ENCODE results near the gene CANX. TPM values are rescaled to one million over a fixed set of nuclear protein-coding genes. Genes with fewer than 3 reads are reported as not detected.
A peak's percentile ranks its signal among the peaks of the same experiment; 100 is the strongest.

The CANX gene
- total RNA-seq, 2 experiments from 2014 or later: 531 to 534 TPM

DNA sequence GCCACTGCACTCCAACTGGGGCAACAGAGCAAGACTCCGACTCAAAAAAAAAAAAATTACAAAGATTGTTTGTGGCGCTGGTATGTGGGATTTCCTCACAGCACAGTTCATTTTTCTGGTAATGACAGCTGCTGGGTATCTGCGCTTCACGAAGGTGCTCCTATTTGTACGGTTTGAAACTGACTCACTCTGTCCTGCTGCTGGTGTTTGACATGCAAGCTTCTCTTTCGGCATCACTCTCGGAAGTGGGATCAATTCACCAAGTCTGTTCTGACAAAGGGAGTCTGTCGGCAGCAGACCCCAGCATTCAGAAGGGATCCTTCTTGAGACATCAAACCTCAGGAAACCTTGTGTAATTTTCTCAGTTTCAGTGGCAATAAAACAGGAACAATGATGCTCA, 60.2 kb downstream of the CANX start:
- H3K9me3 Mint-ChIP-seq: no peaks in the 10 kb centered on the region
- intact Hi-C loops (cut with micrococcal nuclease): no loop called here
- H3K27ac Mint-ChIP-seq: peak overlapping the region; percentile 74
- H3K4me1 Mint-ChIP-seq (ENCODE audit: low read depth): peaks cover 68% of the 10 kb centered on the region
- no peaks in the 10 kb centered on the region for H3K27me3 Mint-ChIP-seq
- DNase-seq: peak; percentile 39
- CTCF ChIA-PET: no interaction called here
- no peaks in the 10 kb centered on the region for H3K36me3 Mint-ChIP-seq
- no peak overlapping the region for H3K4me3 Mint-ChIP-seq
- POLR2A ChIA-PET: interaction anchor here (1.2 kb wide), 1 partner anchor 27 kb away, joined by 3 read pairs; no protein-coding TSS in a partner anchor

GRCh38 chr5:179759581-179760551, 61.1 kb downstream of the CANX start:
- H3K9me3 Mint-ChIP-seq: no peaks in the 10 kb centered on the region
- ChIA-PET POLR2A (interaction anchor here (1.2 to 1.3 kb wide), 3 partner anchors 27 to 136 kb away, joined by 3 to 4 read pairs (median 4); partner anchors contain the start of genes HNRNPH1 and MAML1), CTCF (interaction anchor here (0.7 to 1.4 kb wide), 2 partner anchors 10 to 12 kb away, joined by 3 to 5 read pairs; no protein-coding TSS in a partner anchor)
- intact Hi-C loops (cut with micrococcal nuclease): loop anchor here (1.0 to 10.0 kb wide), 4 partner anchors 28 to 331 kb away; partner anchors contain the start of genes CANX, MAML1 and TBC1D9B
- peak overlapping the region; percentile 7 for H3K4me3 Mint-ChIP-seq
- no peaks in the 10 kb centered on the region for H3K36me3 Mint-ChIP-seq
- peaks cover 58% of the 10 kb centered on the region for H3K4me1 Mint-ChIP-seq (ENCODE audit: low read depth)
- no peaks in the 10 kb centered on the region for H3K27me3 Mint-ChIP-seq
- peak overlapping the region; percentile 74 for H3K27ac Mint-ChIP-seq
- DNase-seq: peak; percentile 61

DNA sequence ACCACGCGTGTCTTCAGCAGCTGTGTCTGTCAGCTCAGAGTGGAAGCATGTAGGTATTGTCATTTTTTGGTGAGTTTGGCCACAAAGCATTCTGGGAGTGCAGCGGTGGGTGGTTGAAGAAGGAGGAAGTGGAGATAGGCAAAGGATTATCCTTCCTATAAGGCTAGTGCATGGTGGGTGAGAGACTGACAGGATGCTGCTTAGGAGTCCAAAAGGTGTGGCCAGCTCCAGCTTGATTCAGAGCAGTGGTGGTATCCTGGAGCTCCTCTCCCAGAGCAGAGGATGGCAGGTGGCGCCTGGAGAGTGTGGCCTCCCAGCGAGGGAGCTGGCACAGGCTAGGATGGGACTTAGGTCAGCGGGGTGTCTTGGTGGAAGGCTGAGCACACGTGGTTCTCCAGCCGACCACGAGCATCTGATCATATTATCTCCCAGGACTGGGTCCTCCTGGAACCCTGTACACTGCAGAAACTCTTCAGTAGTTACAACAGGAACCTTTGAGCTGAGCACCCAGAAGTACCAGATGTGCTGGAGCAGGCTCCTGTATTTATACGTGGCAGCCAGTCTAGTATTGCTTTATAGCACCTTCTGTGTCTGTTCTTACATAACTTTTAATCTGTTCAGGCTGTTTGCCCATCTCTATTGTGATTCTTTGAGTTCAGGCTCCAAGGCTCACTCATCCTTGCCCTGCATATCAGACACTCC, 63.5 kb downstream of the CANX start:
- POLR2A ChIA-PET: interaction anchor here (0.6 to 1.3 kb wide), 3 partner anchors 26 to 219 kb away, joined by 3 to 6 read pairs (median 4); no protein-coding TSS in a partner anchor
- H3K27ac Mint-ChIP-seq: peak overlapping the region; percentile 49
- CTCF ChIA-PET: interaction anchor here (1.1 to 4.9 kb wide), 27 partner anchors 8 to 446 kb away, joined by 3 to 61 read pairs (median 5); partner anchors contain the start of genes CBY3, HNRNPH1, LTC4S and MAML1

DNA sequence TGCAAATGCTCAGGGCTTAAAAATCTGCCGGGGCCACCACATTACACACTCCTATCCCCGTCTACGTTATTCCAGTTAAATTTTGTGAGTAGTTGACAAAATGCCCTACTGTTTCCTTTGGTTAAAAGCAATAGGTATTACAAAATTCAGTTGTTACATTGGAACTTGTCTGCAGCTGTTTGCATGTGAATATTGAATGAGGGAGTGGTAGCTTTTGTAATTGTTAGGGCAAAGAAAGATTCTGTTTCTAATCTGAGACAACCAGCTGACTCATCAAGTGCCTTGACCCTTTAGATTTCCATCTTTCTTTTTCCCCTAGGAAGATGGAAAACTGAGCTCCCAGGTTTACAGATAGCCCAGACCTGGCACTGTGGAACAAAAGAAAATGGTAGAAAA, 64.0 kb downstream of the CANX start:
- CTCF ChIA-PET: interaction anchor here (0.7 to 4.9 kb wide), 31 partner anchors 8 to 446 kb away, joined by 3 to 61 read pairs (median 5); partner anchors contain the start of genes CBY3, HNRNPH1, LTC4S and MAML1
- peaks cover 60% of the 10 kb centered on the region for H3K4me1 Mint-ChIP-seq (ENCODE audit: low read depth)
- no peaks in the 10 kb centered on the region for H3K27me3 Mint-ChIP-seq
- H3K27ac Mint-ChIP-seq: no peak overlapping the region
- H3K4me3 Mint-ChIP-seq: no peak overlapping the region
- POLR2A ChIA-PET: interaction anchor here (0.6 to 1.3 kb wide), 3 partner anchors 27 to 74 kb away, joined by 3 to 6 read pairs (median 3); no protein-coding TSS in a partner anchor
- H3K9me3 Mint-ChIP-seq: no peaks in the 10 kb centered on the region
- intact Hi-C loops (cut with micrococcal nuclease): loop anchor here (2.0 to 10.0 kb wide), 2 partner anchors 34 to 142 kb away; partner anchors contain the start of gene TBC1D9B
- H3K36me3 Mint-ChIP-seq: peaks cover 13% of the 10 kb centered on the region
- no peak for DNase-seq

More for the DNA sequence above, 63.5 kb downstream of the CANX start:
- H3K4me1 Mint-ChIP-seq (ENCODE audit: low read depth): peaks cover 60% of the 10 kb centered on the region
- peak; percentile 57 for DNase-seq
- H3K27me3 Mint-ChIP-seq: no peaks in the 10 kb centered on the region
- no peak overlapping the region for H3K4me3 Mint-ChIP-seq
- intact Hi-C loops (cut with micrococcal nuclease): loop anchor here (2.0 to 10.0 kb wide), 2 partner anchors 35 to 143 kb away; partner anchors contain the start of gene TBC1D9B
- H3K36me3 Mint-ChIP-seq: peaks cover 13% of the 10 kb centered on the region
- no peaks in the 10 kb centered on the region for H3K9me3 Mint-ChIP-seq

- Mint-ChIP-seq H3K4me1 (ENCODE audit: low read depth) (peaks cover 65% of the 10 kb centered on the region), H3K36me3 (peaks cover 13% of the 10 kb centered on the region), H3K9me3 (no peaks in the 10 kb centered on the region), H3K27me3 (no peaks in the 10 kb centered on the region), H3K4me3 (no peak overlapping the region), H3K27ac (no peak overlapping the region)
- POLR2A ChIA-PET: interaction anchor here (0.6 to 1.3 kb wide), 3 partner anchors 27 to 74 kb away, joined by 3 to 6 read pairs (median 3); no protein-coding TSS in a partner anchor
- intact Hi-C loops (cut with micrococcal nuclease): loop anchor here (2.0 to 10.0 kb wide), 2 partner anchors 33 to 141 kb away; partner anchors contain the start of gene TBC1D9B
- CTCF ChIA-PET: interaction anchor here (0.6 to 4.9 kb wide), 35 partner anchors 8 to 526 kb away, joined by 3 to 61 read pairs (median 5); partner anchors contain the start of genes CBY3, HNRNPH1, LTC4S and MAML1
- DNase-seq: peak; percentile 62
Observed at GRCh38 chr5:179763215-179763945, 64.6 kb downstream of the CANX start.

GRCh38 chr5:179764056-179764455, 65.3 kb downstream of the CANX start:
- intact Hi-C loops (cut with micrococcal nuclease): loop anchor here (10.0 kb wide), 1 partner anchor 141 kb away; the partner anchor contains the start of gene TBC1D9B
- no peaks in the 10 kb centered on the region for H3K9me3 Mint-ChIP-seq
- no peak for DNase-seq
- ChIA-PET CTCF (interaction anchor here (1.4 to 4.9 kb wide), 9 partner anchors 10 to 100 kb away, joined by 3 to 61 read pairs (median 10); partner anchors contain the start of genes LTC4S, MAML1 and MRNIP), POLR2A (no interaction called here)
- no peak overlapping the region for H3K4me3 Mint-ChIP-seq
- peaks cover 64% of the 10 kb centered on the region for H3K4me1 Mint-ChIP-seq (ENCODE audit: low read depth)
- H3K27me3 Mint-ChIP-seq: no peaks in the 10 kb centered on the region
- peaks cover 15% of the 10 kb centered on the region for H3K36me3 Mint-ChIP-seq
- H3K27ac Mint-ChIP-seq: no peak overlapping the region

DNA sequence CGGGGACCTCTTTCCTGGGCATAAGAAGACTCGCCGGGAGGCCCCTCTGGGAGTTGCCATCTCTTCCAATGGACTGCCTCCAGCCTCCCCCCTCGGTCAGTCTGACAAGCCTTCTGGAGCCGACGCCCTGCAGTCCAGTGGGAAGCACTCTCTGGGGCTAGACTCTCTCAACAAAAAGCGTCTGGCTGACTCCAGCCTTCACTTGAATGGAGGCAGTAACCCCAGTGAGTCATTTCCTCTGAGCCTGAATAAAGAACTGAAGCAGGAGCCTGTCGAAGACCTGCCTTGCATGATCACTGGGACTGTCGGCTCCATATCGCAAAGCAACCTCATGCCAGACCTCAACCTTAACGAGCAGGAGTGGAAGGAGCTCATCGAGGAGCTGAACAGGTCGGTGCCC, 66.6 kb downstream of the CANX start:
- intact Hi-C loops (cut with micrococcal nuclease): loop anchor here (10.0 kb wide), 1 partner anchor 139 kb away; the partner anchor contains the start of gene TBC1D9B
- no peaks in the 10 kb centered on the region for H3K27me3 Mint-ChIP-seq
- no peak for DNase-seq
- POLR2A ChIA-PET: no interaction called here
- no peak overlapping the region for H3K27ac Mint-ChIP-seq
- H3K4me1 Mint-ChIP-seq (ENCODE audit: low read depth): peaks cover 53% of the 10 kb centered on the region
- CTCF ChIA-PET: interaction anchor here (4.9 kb wide), 1 partner anchor 29 kb away, joined by 61 read pairs; the partner anchor contains the start of gene MAML1
- peaks cover 22% of the 10 kb centered on the region for H3K36me3 Mint-ChIP-seq
- H3K4me3 Mint-ChIP-seq: no peak overlapping the region
- no peaks in the 10 kb centered on the region for H3K9me3 Mint-ChIP-seq

DNA sequence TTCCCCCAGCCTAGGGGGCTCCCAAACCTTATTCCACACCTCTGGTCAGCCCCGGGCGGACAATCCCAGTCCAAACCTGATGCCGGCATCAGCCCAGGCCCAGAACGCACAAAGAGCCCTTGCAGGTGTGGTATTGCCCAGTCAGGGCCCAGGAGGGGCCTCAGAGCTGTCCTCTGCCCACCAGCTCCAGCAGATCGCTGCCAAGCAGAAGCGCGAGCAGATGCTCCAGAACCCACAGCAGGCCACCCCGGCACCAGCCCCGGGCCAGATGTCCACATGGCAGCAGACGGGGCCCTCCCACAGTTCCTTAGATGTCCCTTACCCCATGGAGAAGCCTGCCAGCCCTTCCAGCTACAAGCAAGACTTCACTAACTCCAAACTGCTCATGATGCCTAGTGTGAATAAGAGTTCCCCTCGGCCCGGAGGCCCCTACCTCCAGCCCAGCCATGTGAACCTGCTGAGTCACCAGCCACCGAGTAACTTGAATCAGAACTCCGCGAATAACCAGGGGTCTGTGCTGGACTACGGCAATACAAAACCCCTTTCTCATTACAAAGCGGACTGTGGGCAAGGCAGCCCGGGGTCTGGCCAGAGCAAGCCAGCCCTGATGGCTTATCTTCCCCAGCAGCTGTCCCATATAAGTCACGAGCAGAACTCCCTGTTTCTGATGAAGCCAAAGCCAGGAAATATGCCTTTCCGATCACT, 67.4 kb downstream of the CANX start:
- no peak overlapping the region for H3K4me3 Mint-ChIP-seq
- ChIA-PET POLR2A (interaction anchor here (0.6 kb wide), 1 partner anchor 1141 kb away, joined by 4 read pairs; no protein-coding TSS in a partner anchor), CTCF (interaction anchor here (1.6 kb wide), 1 partner anchor 30 kb away, joined by 4 read pairs; no protein-coding TSS in a partner anchor)
- H3K36me3 Mint-ChIP-seq: peaks cover 28% of the 10 kb centered on the region
- H3K4me1 Mint-ChIP-seq (ENCODE audit: low read depth): peaks cover 51% of the 10 kb centered on the region
- H3K9me3 Mint-ChIP-seq: no peaks in the 10 kb centered on the region
- no peak for DNase-seq
- no peaks in the 10 kb centered on the region for H3K27me3 Mint-ChIP-seq
- H3K27ac Mint-ChIP-seq: no peak overlapping the region
- intact Hi-C loops (cut with micrococcal nuclease): loop anchor here (10.0 kb wide), 1 partner anchor 139 kb away; the partner anchor contains the start of gene TBC1D9B

DNA sequence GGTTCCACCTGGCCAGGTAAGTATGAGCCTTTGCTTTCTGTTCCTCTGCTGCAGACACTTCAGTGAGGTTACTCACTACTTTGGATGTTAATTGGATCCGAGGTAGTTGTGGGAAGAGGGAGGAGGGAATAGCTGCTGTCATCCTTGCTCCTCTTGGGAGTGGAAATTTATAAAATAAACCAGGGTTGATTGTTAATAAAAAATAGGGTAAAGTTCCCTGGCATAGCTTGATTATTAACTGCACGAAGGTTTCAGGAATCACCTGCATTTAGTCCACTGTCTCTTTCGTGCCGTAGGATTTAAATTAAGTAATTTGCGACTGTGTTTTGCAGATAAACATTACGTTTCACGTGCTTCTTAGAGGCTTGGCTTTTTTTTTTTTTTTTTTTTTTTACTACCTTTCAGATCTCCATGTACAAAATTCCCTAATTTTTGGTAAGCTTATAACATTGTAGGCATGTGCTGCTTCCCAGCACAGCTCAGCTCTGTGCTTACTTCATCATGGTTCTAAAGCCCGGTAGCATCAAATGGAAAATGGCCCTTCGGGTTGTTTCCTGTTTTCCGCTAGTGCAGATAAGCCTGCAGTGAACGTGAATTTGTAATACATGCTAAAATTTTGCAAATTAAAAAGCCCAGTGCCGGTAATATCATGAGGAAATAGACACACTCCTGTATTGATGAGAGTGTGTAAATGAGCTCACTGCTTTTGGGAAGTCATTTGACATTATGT, 68.1 kb downstream of the CANX start:
- Mint-ChIP-seq H3K4me1 (ENCODE audit: low read depth) (peaks cover 45% of the 10 kb centered on the region), H3K4me3 (no peak overlapping the region), H3K27me3 (no peaks in the 10 kb centered on the region), H3K9me3 (no peaks in the 10 kb centered on the region), H3K36me3 (peaks cover 30% of the 10 kb centered on the region), H3K27ac (no peak overlapping the region)
- ChIA-PET CTCF (interaction anchor here (0.6 to 1.6 kb wide), 3 partner anchors 30 to 287 kb away, joined by 3 to 5 read pairs (median 4); no protein-coding TSS in a partner anchor), POLR2A (interaction anchor here (0.6 kb wide), 1 partner anchor 1141 kb away, joined by 4 read pairs; no protein-coding TSS in a partner anchor)
- intact Hi-C loops (cut with micrococcal nuclease): loop anchor here (10.0 kb wide), 1 partner anchor 138 kb away; the partner anchor contains the start of gene TBC1D9B
- no peak for DNase-seq
